Mesangial cell (primary cell): ENCODE data around the gene RNF151. TPM values are rescaled to one million over a fixed set of nuclear protein-coding genes. Genes with fewer than 3 reads are reported as not detected.

Source experiments
- total RNA-seq: library from RNA; depleted of rRNA; stranded (reverse); fragments of >200 nt; gene quantifications from 2 replicates; pipeline ENCODE4 v1.2.3, GENCODE V29; 2015

RNF151 gene
- 0.16 TPM in 1 of 2 replicates, not detected in the other for total RNA-seq

GRCh38 chr16:1966460-1966859, at the start of gene RNF151:
Gene RNF151, plus strand, starts transcription at chr16:1966856. Its CDS starts 26 bp downstream, at chr16:1966882.

GRCh38 chr16:1918351-1919326, 48.0 kb upstream of the RNF151 start, which contains the start of gene HS3ST6:
Gene HS3ST6, minus strand, starts transcription at chr16:1918415. Its CDS starts 92 bp downstream, at chr16:1918323.

GRCh38 chr16:1942810-1943726, 23.6 kb upstream of the RNF151 start, which contains the start of gene MSRB1:
Gene MSRB1, minus strand, starts transcription at chr16:1943199. Its CDS starts 43 bp downstream, at chr16:1943156.

GRCh38 chr16:1959269-1960039, 7.2 kb upstream of the RNF151 start, which contains the start of gene NDUFB10:
Gene NDUFB10, plus strand, starts transcription at chr16:1959538. Its CDS starts 87 bp downstream, at chr16:1959625.

GRCh38 chr16:1964506-1965395, 1.9 kb upstream of the RNF151 start, which contains the start of gene RPS2:
Gene RPS2, minus strand, starts transcription at chr16:1964826. Its CDS starts 201 bp downstream, at chr16:1964625.

GRCh38 chr16:1971796-1972489, 5.3 kb downstream of the RNF151 start, which contains the start of gene TBL3:
Gene TBL3, plus strand, starts transcription at chr16:1972053. Its CDS starts 112 bp downstream, at chr16:1972165.

GRCh38 chr16:1981398-1981836, 14.8 kb downstream of the RNF151 start, which contains the start of gene NOXO1:
Gene NOXO1, minus strand, starts transcription at chr16:1981469. Its CDS starts 290 bp downstream, at chr16:1981179.

GRCh38 chr16:1983544-1984346, 17.1 kb downstream of the RNF151 start, which contains the start of gene GFER:
Gene GFER, plus strand, starts transcription at chr16:1984193. Its CDS starts 26 bp downstream, at chr16:1984219.

GRCh38 chr16:1989209-1990100, 22.8 kb downstream of the RNF151 start, which contains the start of gene SYNGR3:
Gene SYNGR3, plus strand, starts transcription at chr16:1989970. Its CDS starts 133 bp downstream, at chr16:1990103.

GRCh38 chr16:2009791-2010510, 43.3 kb downstream of the RNF151 start, which contains the start of gene ZNF598:
Gene ZNF598, minus strand, starts transcription at chr16:2009821.

Other genes with a start within 250 kb of the RNF151 start
- gene NME3, start 195.3 kb upstream of the RNF151 start, total RNA-seq: 61.8 and 131 TPM in 2 replicates
- gene EME2, start 194.0 kb upstream of the RNF151 start, total RNA-seq: 4.7 and 7.7 TPM in 2 replicates
- 108 and 161 TPM in 2 replicates for gene MRPS34, start 193.7 kb upstream of the RNF151 start, total RNA-seq
- 37.5 and 99.8 TPM in 2 replicates for gene SPSB3, start 184.3 kb upstream of the RNF151 start, total RNA-seq
- gene NUBP2, start 183.9 kb upstream of the RNF151 start, total RNA-seq: 86.8 and 113 TPM in 2 replicates
- gene IGFALS, start 173.2 kb upstream of the RNF151 start, total RNA-seq: 0.25 TPM in 1 of 2 replicates, not detected in the other
- gene HAGH, start 140.0 kb upstream of the RNF151 start, total RNA-seq: 89.5 and 114 TPM in 2 replicates
- gene FAHD1, start 139.7 kb upstream of the RNF151 start, total RNA-seq: 77.9 and 83.8 TPM in 2 replicates
- gene MEIOB, start 94.7 kb upstream of the RNF151 start, total RNA-seq: 3.6 and 3.8 TPM in 2 replicates
- not detected in 2 replicates for gene HS3ST6, start 48.4 kb upstream of the RNF151 start, total RNA-seq
- gene MSRB1, start 23.7 kb upstream of the RNF151 start, total RNA-seq: 20.5 and 27.7 TPM in 2 replicates
- not detected in 2 replicates for gene RPL3L, start 12.2 kb upstream of the RNF151 start, total RNA-seq
- gene NDUFB10, start 7.3 kb upstream of the RNF151 start, total RNA-seq: 334 and 388 TPM in 2 replicates
- 4,197 and 4,785 TPM in 2 replicates for gene RPS2, start 2.0 kb upstream of the RNF151 start, total RNA-seq
- gene TBL3, start 5.2 kb downstream of the RNF151 start, total RNA-seq: 56.8 and 104 TPM in 2 replicates
- gene NOXO1, start 14.6 kb downstream of the RNF151 start, total RNA-seq: 0.25 TPM in 1 of 2 replicates, not detected in the other
- 31.9 and 34.9 TPM in 2 replicates for gene GFER, start 17.3 kb downstream of the RNF151 start, total RNA-seq
- 4.6 and 10.0 TPM in 2 replicates for gene SYNGR3, start 23.1 kb downstream of the RNF151 start, total RNA-seq
- 42.7 and 46.6 TPM in 2 replicates for gene ZNF598, start 43.0 kb downstream of the RNF151 start, total RNA-seq
- gene NPW, start 52.9 kb downstream of the RNF151 start, total RNA-seq: 4.4 and 5.7 TPM in 2 replicates
- 60.3 and 91.9 TPM in 2 replicates for gene NHERF2, start 60.0 kb downstream of the RNF151 start, total RNA-seq
- 45.1 and 63.7 TPM in 2 replicates for gene NTHL1, start 81.0 kb downstream of the RNF151 start, total RNA-seq
- gene TSC2, start 81.1 kb downstream of the RNF151 start, total RNA-seq: 53.8 and 113 TPM in 2 replicates
- gene PKD1, start 169.0 kb downstream of the RNF151 start, total RNA-seq: 113 and 120 TPM in 2 replicates
- gene RAB26, start 181.8 kb downstream of the RNF151 start, total RNA-seq: 0.65 and 5.7 TPM in 2 replicates
- gene TRAF7, start 188.9 kb downstream of the RNF151 start, total RNA-seq: 84.1 and 96.6 TPM in 2 replicates
- 0.16 and 0.38 TPM in 2 replicates for gene CASKIN1, start 229.7 kb downstream of the RNF151 start, total RNA-seq
- gene MLST8, start 238.6 kb downstream of the RNF151 start, total RNA-seq: 129 and 184 TPM in 2 replicates
- gene BRICD5, start 244.0 kb downstream of the RNF151 start, total RNA-seq: 2.1 and 3.8 TPM in 2 replicates
- 13.7 and 41.7 TPM in 2 replicates for gene PGP, start 248.0 kb downstream of the RNF151 start, total RNA-seq